Peyer's patch (tissue), 4 donors: ENCODE data around the gene FPR3.
"Not testable (repeated sequence)": the region's sequence is repeated elsewhere in the genome, so short reads cannot be mapped to it uniquely, and the experiment has no call there.

ENCODE experiments used
- CTCF ChIP-seq, 6 experiments: fragments of 450-650 bp in 4 of 6; fragments of 200-600 bp in 2 of 6; sonication (generic) in 1 of 6; IDR thresholded peaks; one replicate each; pipeline ENCODE4 v1.5.1; 2017 to 2019; ENCODE audit warnings: antibody characterized with exemption in 6 of 6, mild to moderate bottlenecking in 3 of 6, moderate library complexity in 1 of 6
- POLR2A ChIP-seq, 2 donors: fragments of 450-650 bp; IDR thresholded peaks; one replicate each; pipeline ENCODE4 v1.5.1; 2017; ENCODE audit warnings: antibody characterized with exemption in 2 of 2, mild to moderate bottlenecking in 2 of 2, moderate library complexity in 2 of 2

GRCh38 chr19:51776561-51776960 is 18.4 kb upstream of the FPR3 start:
- TF ChIP-seq CTCF, POLR2A (IDR thresholded peaks at IDR 0.05): not testable (repeated sequence)
